Osteocyte (in vitro differentiated cells): ENCODE results near the gene BBOX1. TPM values are rescaled to one million over a fixed set of nuclear protein-coding genes. Genes with fewer than 3 reads are reported as not detected.

Source experiments
- DNase-seq: peaks from one replicate; pipeline ENCODE4 v3.0.0; 2021; ENCODE audit warnings: mixed read lengths; ENCODE audit not compliant: unreplicated experiment; ENCODE audit errors: extremely low spot score
- H3K27ac Mint-ChIP-seq: one replicate; pipeline ENCODE4 v1.8.0; 2021; ENCODE audit warnings: mild to moderate bottlenecking, mixed read lengths; ENCODE audit not compliant: unreplicated experiment
- H3K27me3 Mint-ChIP-seq: one replicate; pipeline ENCODE4 v1.8.0; 2021; ENCODE audit warnings: mixed read lengths; ENCODE audit not compliant: unreplicated experiment
- H3K36me3 Mint-ChIP-seq: one replicate; pipeline ENCODE4 v1.8.0; 2021; ENCODE audit warnings: mixed read lengths; ENCODE audit not compliant: unreplicated experiment
- H3K4me1 Mint-ChIP-seq: one replicate; pipeline ENCODE4 v1.8.0; 2021; ENCODE audit warnings: mixed read lengths; ENCODE audit not compliant: unreplicated experiment
- H3K4me3 Mint-ChIP-seq: one replicate; pipeline ENCODE4 v1.8.0; 2021; ENCODE audit warnings: mild to moderate bottlenecking, moderate library complexity, mixed read lengths; ENCODE audit not compliant: unreplicated experiment
- H3K9me3 Mint-ChIP-seq: one replicate; pipeline ENCODE4 v1.8.0; 2021; ENCODE audit warnings: mixed read lengths; ENCODE audit not compliant: unreplicated experiment
- total RNA-seq: library from RNA; stranded (reverse); gene quantifications from 2 replicates; pipeline ENCODE4 v1.2.1, GENCODE V29; 2021
- TF ChIP-seq, protein P1 (sequence below): fragments of 200-600 bp; sonication (generic); IDR thresholded peaks from 2 replicates; pipeline ENCODE4 v1.5.0; 2021; ENCODE audit warnings: antibody characterized with exemption, mild to moderate bottlenecking, moderate library complexity

The BBOX1 gene
- total RNA-seq, 1 donor from 2014 or later: 2.6 TPM

DNA sequence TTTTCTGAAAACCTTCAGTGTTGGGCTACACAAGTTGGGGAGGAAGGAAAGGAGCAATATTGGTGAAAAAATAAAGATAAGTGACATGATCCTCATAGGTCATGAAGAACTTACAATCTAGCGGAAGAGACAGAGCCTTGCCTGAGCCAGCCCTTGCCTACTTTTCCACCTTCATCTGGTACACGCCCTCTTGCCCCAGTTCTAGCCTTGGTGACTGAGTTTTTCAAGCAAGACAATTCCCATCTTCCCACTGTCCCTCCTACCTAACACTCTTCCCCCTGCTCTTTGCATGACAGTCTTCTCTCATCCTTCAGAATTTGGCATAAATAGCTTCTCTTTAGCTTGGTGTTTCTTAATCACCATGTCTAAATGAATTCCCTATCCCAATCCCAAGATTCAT is 42.6 kb downstream of the BBOX1 start:
- peaks cover 41% of the 10 kb centered on the region for H3K4me1 Mint-ChIP-seq
- H3K4me3 Mint-ChIP-seq: no peak overlapping the region
- peaks cover 3% of the 10 kb centered on the region for H3K36me3 Mint-ChIP-seq
- no peak for DNase-seq
- peaks cover 3% of the 10 kb centered on the region for H3K27me3 Mint-ChIP-seq
- no peaks in the 10 kb centered on the region for H3K9me3 Mint-ChIP-seq
- TF ChIP-seq, protein P1, sequence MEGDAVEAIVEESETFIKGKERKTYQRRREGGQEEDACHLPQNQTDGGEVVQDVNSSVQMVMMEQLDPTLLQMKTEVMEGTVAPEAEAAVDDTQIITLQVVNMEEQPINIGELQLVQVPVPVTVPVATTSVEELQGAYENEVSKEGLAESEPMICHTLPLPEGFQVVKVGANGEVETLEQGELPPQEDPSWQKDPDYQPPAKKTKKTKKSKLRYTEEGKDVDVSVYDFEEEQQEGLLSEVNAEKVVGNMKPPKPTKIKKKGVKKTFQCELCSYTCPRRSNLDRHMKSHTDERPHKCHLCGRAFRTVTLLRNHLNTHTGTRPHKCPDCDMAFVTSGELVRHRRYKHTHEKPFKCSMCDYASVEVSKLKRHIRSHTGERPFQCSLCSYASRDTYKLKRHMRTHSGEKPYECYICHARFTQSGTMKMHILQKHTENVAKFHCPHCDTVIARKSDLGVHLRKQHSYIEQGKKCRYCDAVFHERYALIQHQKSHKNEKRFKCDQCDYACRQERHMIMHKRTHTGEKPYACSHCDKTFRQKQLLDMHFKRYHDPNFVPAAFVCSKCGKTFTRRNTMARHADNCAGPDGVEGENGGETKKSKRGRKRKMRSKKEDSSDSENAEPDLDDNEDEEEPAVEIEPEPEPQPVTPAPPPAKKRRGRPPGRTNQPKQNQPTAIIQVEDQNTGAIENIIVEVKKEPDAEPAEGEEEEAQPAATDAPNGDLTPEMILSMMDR: no peak
- H3K27ac Mint-ChIP-seq: no peak overlapping the region

DNA sequence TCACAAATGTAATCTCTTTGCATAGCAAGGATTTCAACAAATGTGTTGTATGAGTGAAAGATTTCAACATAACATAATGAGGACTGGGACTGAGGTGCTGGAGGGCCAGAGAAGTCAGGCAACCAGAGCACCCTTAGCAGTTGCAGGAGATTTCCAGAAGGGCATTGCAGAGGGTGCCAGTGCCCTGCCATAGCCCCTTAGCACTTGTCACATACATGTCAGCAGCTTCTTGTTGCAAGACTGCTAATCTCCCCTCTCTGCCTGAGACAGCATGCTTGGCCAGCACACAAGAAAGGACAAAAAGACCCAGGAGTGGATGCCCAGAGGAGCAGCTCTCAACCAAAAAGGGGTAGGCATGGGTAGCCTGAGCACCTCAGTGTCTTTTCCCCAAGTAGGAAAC is 43.2 kb downstream of the BBOX1 start:
- no peaks in the 10 kb centered on the region for H3K9me3 Mint-ChIP-seq
- DNase-seq: no peak
- H3K4me1 Mint-ChIP-seq: peaks cover 43% of the 10 kb centered on the region
- H3K36me3 Mint-ChIP-seq: peaks cover 3% of the 10 kb centered on the region
- no peak overlapping the region for H3K4me3 Mint-ChIP-seq
- peaks cover 3% of the 10 kb centered on the region for H3K27me3 Mint-ChIP-seq
- TF ChIP-seq, protein P1: no peak
- H3K27ac Mint-ChIP-seq: peak overlapping the region; percentile 48

- Mint-ChIP-seq H3K4me3 (no peak overlapping the region), H3K4me1 (peaks cover 43% of the 10 kb centered on the region), H3K9me3 (peaks cover 3% of the 10 kb centered on the region), H3K27ac (peak overlapping the region; percentile 48), H3K36me3 (peaks cover 3% of the 10 kb centered on the region), H3K27me3 (peaks cover 3% of the 10 kb centered on the region)
- DNase-seq: no peak
- TF ChIP-seq, protein P1: no peak
These were observed 43.9 kb downstream of the BBOX1 start for GRCh38 chr11:27084518-27084917.

- Mint-ChIP-seq H3K36me3 (peaks cover 7% of the 10 kb centered on the region), H3K4me3 (no peak overlapping the region), H3K4me1 (peaks cover 43% of the 10 kb centered on the region), H3K9me3 (peaks cover 9% of the 10 kb centered on the region), H3K27me3 (no peaks in the 10 kb centered on the region), H3K27ac (no peak overlapping the region)
- TF ChIP-seq, protein P1: no peak
- no peak for DNase-seq
These were observed 44.5 kb downstream of the BBOX1 start for GRCh38 chr11:27085111-27085510.

GRCh38 chr11:27085605-27086004 is 45.0 kb downstream of the BBOX1 start:
- Mint-ChIP-seq H3K4me3 (no peak overlapping the region), H3K36me3 (peaks cover 11% of the 10 kb centered on the region), H3K27ac (peak overlapping the region; percentile 21), H3K27me3 (no peaks in the 10 kb centered on the region), H3K4me1 (peaks cover 43% of the 10 kb centered on the region), H3K9me3 (peaks cover 14% of the 10 kb centered on the region)
- TF ChIP-seq, protein P1: no peak
- DNase-seq: no peak
